Transverse colon (tissue), 4 donors: Measurements from ENCODE around the gene OR5H2. TPM values are rescaled to one million over a fixed set of nuclear protein-coding genes. Genes with fewer than 3 reads are reported as not detected.

Experiments used
- DNase-seq: peaks from one replicate; pipeline ENCODE4 v3.0.0-alpha.2; 2019
- H3K27ac ChIP-seq, 4 donors: fragments of 200-600 bp; sonication (generic); 2 replicates each; pipeline ENCODE4 v1.5.1; 2016 to 2018; ENCODE audit warnings: inconsistent platforms in 4 of 4
- H3K27me3 ChIP-seq: fragments of 200-600 bp; sonication (generic); 2 replicates; pipeline ENCODE4 v1.5.1; 2017; ENCODE audit warnings: inconsistent platforms
- H3K36me3 ChIP-seq, 4 donors: fragments of 200-600 bp; sonication (generic); 2 replicates each; pipeline ENCODE4 v1.5.1; 2017 to 2019; ENCODE audit warnings: inconsistent platforms in 4 of 4
- H3K4me1 ChIP-seq, 4 donors: fragments of 200-600 bp; sonication (generic); 2 replicates each; pipeline ENCODE4 v1.5.1; 2017 to 2020; ENCODE audit warnings: inconsistent platforms in 4 of 4
- H3K4me3 ChIP-seq, 4 donors: fragments of 200-600 bp; sonication (generic); 1 replicate in 1 of 4; 2 replicates in 3 of 4; pipeline versions ENCODE4 v1.5.1 to v1.6.1; 2017 to 2019; ENCODE audit warnings: inconsistent platforms in 4 of 4
- H3K9me3 ChIP-seq, 2 donors: fragments of 200-600 bp; sonication (generic); 2 replicates each; pipeline ENCODE4 v1.5.1; 2017 to 2019; ENCODE audit warnings: inconsistent platforms in 2 of 2
- CTCF ChIP-seq, 5 experiments: fragments of 200-600 bp in 3 of 5; fragments of 450-650 bp in 2 of 5; sonication (generic) in 3 of 5; IDR thresholded peaks; 1 replicate in 2 of 5; 2 replicates in 3 of 5; pipeline ENCODE4 v1.5.1; 2016 to 2017; ENCODE audit warnings: antibody characterized with exemption in 5 of 5, inconsistent platforms in 3 of 5, mild to moderate bottlenecking in 2 of 5, moderate library complexity in 1 of 5
- EP300 ChIP-seq: sonication (generic); formaldehyde crosslinking; IDR thresholded peaks from one replicate; pipeline ENCODE4 v1.6.1; 2017; ENCODE audit warnings: antibody characterized with exemption, low read depth
- POLR2A ChIP-seq: fragments of 450-650 bp; IDR thresholded peaks from one replicate; pipeline ENCODE4 v1.6.1; 2016; ENCODE audit warnings: antibody characterized with exemption, mild to moderate bottlenecking, moderate library complexity
- POLR2AphosphoS5 ChIP-seq, 3 donors: sonication (generic); formaldehyde crosslinking; IDR thresholded peaks; one replicate each; pipeline ENCODE4 v1.6.1; 2016; ENCODE audit warnings: antibody characterized with exemption in 3 of 3
- WGBS, 2 donors: methylation state at CpG; one replicate each; pipeline ENCODE4 v1.1.5; 2018; ENCODE audit warnings: low coverage in 1 of 2; 5-methylcytosine and 5-hydroxymethylcytosine counted together
- in situ Hi-C, 4 donors: fragments of 200-750 bp; cut with MboI; loops; one replicate each; pipeline versions ENCODE4 v1.15.0 to v1.15.1; 2017; ENCODE audit warnings: low sequenced_read_pairs in 3 of 4, low pct_ligation_motif_present in 1 of 4, low pct_unique_long_range_greater_than_20kb in 1 of 4
- intact Hi-C: fragments of 100-400 bp; cut with DNase I; formaldehyde crosslinking; loops from one replicate; pipeline ENCODE4 v1.15.1; 2023; ENCODE audit warnings: low total_unique reads
- total RNA-seq, 4 donors: library from RNA; depleted of rRNA; stranded (reverse); fragments of >200 nt; gene quantifications; one replicate each; pipeline ENCODE4 v1.1.0, GENCODE V29; 2016

Gene OR5H2
- total RNA-seq, 4 donors from 2014 or later = not detected

DNA sequence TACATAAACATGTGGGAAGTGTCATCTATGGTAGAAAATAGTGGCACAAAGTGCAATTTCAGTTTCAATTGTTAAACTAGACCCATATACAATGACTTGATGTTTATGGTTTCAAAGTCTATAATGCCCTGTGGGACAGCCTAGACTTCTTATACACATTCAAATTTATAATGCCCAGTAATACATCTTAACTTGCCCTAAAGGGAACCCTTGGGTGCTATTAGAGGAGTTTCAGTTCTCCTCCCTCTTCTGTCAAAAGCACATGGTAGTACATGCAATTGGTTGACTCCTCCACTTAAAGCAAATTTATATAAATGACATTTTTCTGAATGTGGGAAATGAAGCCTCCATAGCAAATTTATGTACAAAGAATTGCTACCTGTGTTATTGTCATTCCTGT is 41.1 kb downstream of the OR5H2 start:
- Histone ChIP-seq H3K9me3 (no peaks in the 10 kb centered on the region), H3K36me3 (no peaks in the 10 kb centered on the region), H3K4me3 (no peak overlapping the region), H3K27me3 (no peaks in the 10 kb centered on the region), H3K4me1 (no peaks in the 10 kb centered on the region), H3K27ac (no peak overlapping the region)
- TF ChIP-seq EP300 = no peak
- TF ChIP-seq CTCF (IDR thresholded peaks at IDR 0.05) = no peak
- no peak for TF ChIP-seq POLR2AphosphoS5 (IDR thresholded peaks at IDR 0.05)
- TF ChIP-seq POLR2A = no peak
- intact Hi-C loops (loop anchor here (10.0 kb wide), 1 partner anchor 279 kb away; no protein-coding TSS in a partner anchor), in situ Hi-C loops (no loop called here)
- no peak for DNase-seq

DNA sequence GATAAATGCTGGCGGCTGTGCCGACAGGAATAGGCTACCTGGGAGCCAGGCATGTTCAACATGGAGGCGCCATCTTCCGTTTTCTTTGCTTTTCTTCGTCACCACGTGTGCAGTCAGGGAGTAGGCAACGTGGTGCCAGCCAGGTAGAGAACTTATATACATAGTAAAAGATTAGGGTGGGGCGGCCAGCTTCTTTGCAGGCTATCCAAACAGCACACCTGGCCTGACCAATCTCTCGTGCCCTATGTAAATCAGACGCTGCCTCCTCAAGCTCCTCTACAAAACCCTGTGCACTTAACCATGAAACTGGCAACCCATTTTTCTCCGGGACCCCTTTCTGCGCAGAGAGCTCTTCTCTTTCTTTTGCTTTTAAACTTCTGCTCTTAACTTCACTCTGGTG is 42.8 kb downstream of the OR5H2 start:
- no peak for TF ChIP-seq POLR2AphosphoS5 (IDR thresholded peaks at IDR 0.05)
- no peak for TF ChIP-seq EP300
- Histone ChIP-seq H3K27me3 (no peaks in the 10 kb centered on the region), H3K4me1 (no peaks in the 10 kb centered on the region), H3K36me3 (no peaks in the 10 kb centered on the region), H3K27ac (no peak overlapping the region), H3K4me3 (no peak overlapping the region), H3K9me3 (no peaks in the 10 kb centered on the region)
- in situ Hi-C loops (loop anchor here in 3 of 4 donors (25.0 kb wide), 3 partner anchors 262 to 538 kb away; partner anchors contain the start of genes CPOX (in 2 of the 3) and GABRR3 (in 1 of the 3)), intact Hi-C loops (loop anchor here (10.0 kb wide), 1 partner anchor 280 kb away; no protein-coding TSS in a partner anchor)
- DNase-seq = no peak
- WGBS, 2 donors = 70 to 72% methylated on average over 8 to 12 of the region's 12 CpGs

- TF ChIP-seq POLR2AphosphoS5 (IDR thresholded peaks at IDR 0.05) = no peak
- TF ChIP-seq POLR2A = no peak
- no peak for TF ChIP-seq CTCF (IDR thresholded peaks at IDR 0.05)
- TF ChIP-seq EP300 = no peak
- 56 to 58% methylated on average over 2 of the region's 2 CpGs for WGBS, 2 donors
- H3K27me3 ChIP-seq = no peaks in the 10 kb centered on the region
- DNase-seq = no peak
- H3K4me1 ChIP-seq = no peaks in the 10 kb centered on the region
- intact Hi-C loops = loop anchor here (10.0 kb wide), 1 partner anchor 281 kb away; no protein-coding TSS in a partner anchor
- H3K36me3 ChIP-seq = no peaks in the 10 kb centered on the region
- in situ Hi-C loops = loop anchor here in 3 of 4 donors (25.0 kb wide), 3 partner anchors 261 to 539 kb away; partner anchors contain the start of genes CPOX (in 2 of the 3) and GABRR3 (in 1 of the 3)
- no peaks in the 10 kb centered on the region for H3K9me3 ChIP-seq
- H3K4me3 ChIP-seq = no peak overlapping the region
- H3K27ac ChIP-seq = no peak overlapping the region
These were observed 44.0 kb downstream of the OR5H2 start for GRCh38 chr3:98326105-98326893.

GRCh38 chr3:98326945-98327344 is 44.6 kb downstream of the OR5H2 start:
- H3K27me3 ChIP-seq = no peaks in the 10 kb centered on the region
- in situ Hi-C loops (loop anchor here in 3 of 4 donors (25.0 kb wide), 3 partner anchors 260 to 540 kb away; partner anchors contain the start of genes CPOX (in 2 of the 3) and GABRR3 (in 1 of the 3)), intact Hi-C loops (loop anchor here (10.0 kb wide), 1 partner anchor 282 kb away; no protein-coding TSS in a partner anchor)
- no peaks in the 10 kb centered on the region for H3K4me1 ChIP-seq
- no peak for DNase-seq
- no peaks in the 10 kb centered on the region for H3K9me3 ChIP-seq
- H3K4me3 ChIP-seq = no peak overlapping the region
- no peak overlapping the region for H3K27ac ChIP-seq
- H3K36me3 ChIP-seq = no peaks in the 10 kb centered on the region
- TF ChIP-seq POLR2AphosphoS5 (IDR thresholded peaks at IDR 0.05) = no peak
- TF ChIP-seq POLR2A = no peak
- no peak for TF ChIP-seq EP300
- TF ChIP-seq CTCF (IDR thresholded peaks at IDR 0.05) = no peak
